HepG2 (cell line): ENCODE results near the gene CDX1. TPM values are rescaled to one million over a fixed set of nuclear protein-coding genes. Genes with fewer than 3 reads are reported as not detected.

Experiments
- ATAC-seq: fragments of 200-7000 bp; cut with Tn5 transposase; 3 replicates; pipeline ENCODE4 v1.9.1; 2020; ENCODE audit warnings: mild to moderate bottlenecking, moderate library complexity
- BruUV-seq: library from RNA; stranded (reverse); fragments of 400-500 nt; replicated peaks from 2 replicates; lab custom pipeline; 2021; lab: Mats Ljungman, UMichigan
- CTCF ChIA-PET: fragments of 300-600 bp; formaldehyde crosslinking; extraction: SDS; loops from one replicate; lab custom pipeline; 2021; ENCODE audit warnings: low total read pairs, inconsistent platforms, low intra/inter-chr PET ratio; lab: Yijun Ruan, JAX
- POLR2A ChIA-PET: fragments of 350-600 bp; sonication (Branson Sonifier 250); formaldehyde crosslinking; loops from one replicate; lab custom pipeline; 2020; ENCODE audit warnings: antibody characterized with exemption, inconsistent platforms; lab: Yijun Ruan, JAX
- DNase-seq: peaks from one replicate; pipeline ENCODE4 v3.0.0-alpha.2; 2015; ENCODE audit warnings: low spot score
- FAIRE-seq: peaks from 3 replicates; lab custom pipeline; 2011; peaks lifted over from hg19 to GRCh38; lab: Jason Lieb, UNC
- H2AFZ ChIP-seq: one replicate; pipeline ENCODE4 v1.6.1; 2011; ENCODE audit warnings: low read length, inconsistent platforms
- H3K27ac ChIP-seq: fragments of 300-600 bp; 3 replicates; pipeline ENCODE4 v1.8.0; 2011; ENCODE audit warnings: mixed run types, mild to moderate bottlenecking, mixed read lengths, low read length, inconsistent platforms; ENCODE audit not compliant: insufficient read depth; ENCODE audit errors: extremely low read length
- H3K27me3 ChIP-seq, 2 experiments: fragments of 200-600 bp in 1 of 2; 2 replicates in 1 of 2; 3 replicates in 1 of 2; pipeline versions ENCODE4 v1.6.0 to v1.8.0; 2011; ENCODE audit warnings: low read length in 2 of 2, mild to moderate bottlenecking in 2 of 2, moderate library complexity in 2 of 2, inconsistent platforms in 1 of 2; ENCODE audit not compliant: insufficient read depth in 2 of 2, control insufficient read depth in 1 of 2
- H3K36me3 ChIP-seq, 2 experiments: fragments of 200-600 bp in 1 of 2; replicated peaks in 1 of 2; 2 replicates in 1 of 2; 3 replicates in 1 of 2; pipeline versions ENCODE4 v1.5.1 to v1.8.0; 2011; ENCODE audit warnings: low read length in 2 of 2, inconsistent platforms in 1 of 2; ENCODE audit not compliant: insufficient read depth in 2 of 2, control insufficient read depth in 1 of 2
- H3K4me1 ChIP-seq: 2 replicates; pipeline ENCODE4 v1.5.1; 2012; ENCODE audit warnings: low read length, inconsistent platforms; ENCODE audit not compliant: insufficient read depth
- H3K4me2 ChIP-seq: 2 replicates; pipeline ENCODE4 v1.6.0; 2011; ENCODE audit warnings: low read depth, low read length, inconsistent platforms
- H3K4me3 ChIP-seq, 3 experiments: fragments of 200-600 bp in 1 of 3; sonication (generic), shearing (Covaris generic) in 1 of 3; replicated peaks in 1 of 3; 2 replicates each; pipeline ENCODE4 v1.5.1; 2011 to 2016; ENCODE audit warnings: low read length in 3 of 3, inconsistent platforms in 2 of 3, low read depth in 2 of 3, mild to moderate bottlenecking in 2 of 3, control low read depth in 1 of 3, mixed read lengths in 1 of 3; ENCODE audit not compliant: insufficient read depth in 1 of 3
- H3K79me2 ChIP-seq: one replicate; pipeline ENCODE4 v1.6.1; 2011; ENCODE audit warnings: low read length, inconsistent platforms; ENCODE audit not compliant: insufficient read depth
- H3K9ac ChIP-seq: 2 replicates; pipeline ENCODE4 v1.6.0; 2011; ENCODE audit warnings: mild to moderate bottlenecking, low read depth, low read length, inconsistent platforms; ENCODE audit not compliant: insufficient read depth
- H3K9me3 ChIP-seq: 2 replicates; pipeline ENCODE4 v1.5.1; 2012; ENCODE audit warnings: mild to moderate bottlenecking, low read length
- H4K20me1 ChIP-seq: 2 replicates; pipeline ENCODE4 v1.6.0; 2011; ENCODE audit warnings: inconsistent platforms, mild to moderate bottlenecking, low read length, moderate library complexity; ENCODE audit not compliant: insufficient read depth
- ATRX ChIP-seq: sonication (generic); formaldehyde crosslinking; IDR thresholded peaks from 2 replicates; pipeline ENCODE4 v1.4.0; 2020; ENCODE audit warnings: missing genetic modification reagents, borderline replicate concordance
- DR1 ChIP-seq: sonication (generic); formaldehyde crosslinking; IDR thresholded peaks from 2 replicates; pipeline ENCODE4 v1.8.0; 2021; ENCODE audit warnings: mild to moderate bottlenecking, missing genetic modification reagents, inconsistent platforms
- ETV5 ChIP-seq: IDR thresholded peaks from 2 replicates; pipeline ENCODE4 v1.6.1; 2018; ENCODE audit warnings: missing biosample characterization, missing genetic modification reagents, inconsistent platforms, borderline replicate concordance
- HHEX ChIP-seq: IDR thresholded peaks from 2 replicates; pipeline ENCODE4 v1.6.1; 2016; ENCODE audit warnings: control low read depth
- HNRNPK ChIP-seq: fragments of 200-400 bp; formaldehyde crosslinking; IDR thresholded peaks from 2 replicates; pipeline ENCODE4 v1.6.1; 2018; ENCODE audit warnings: low read length, low read depth, moderate library complexity, mild to moderate bottlenecking; ENCODE audit not compliant: poor library complexity, severe bottlenecking
- RNF2 ChIP-seq: fragments of 450-650 bp; conservative IDR thresholded peaks from 2 replicates; pipeline ENCODE4 v1.6.1; 2016; ENCODE audit warnings: low read depth
- TAF15 ChIP-seq: fragments of 200-400 bp; formaldehyde crosslinking; IDR thresholded peaks from one replicate; pipeline ENCODE4 v1.6.1; 2018; ENCODE audit warnings: mild to moderate bottlenecking, low read depth, low read length; ENCODE audit not compliant: poor library complexity, severe bottlenecking
- TBP ChIP-seq: sonication (generic); formaldehyde crosslinking; IDR thresholded peaks from 2 replicates; pipeline ENCODE4 v1.5.0; 2020; ENCODE audit warnings: missing genetic modification reagents
- WIZ ChIP-seq: sonication (generic); formaldehyde crosslinking; IDR thresholded peaks from 2 replicates; pipeline ENCODE4 v1.5.1; 2020; ENCODE audit warnings: mild to moderate bottlenecking, missing genetic modification reagents
- ZMAT3 ChIP-seq: sonication (generic); formaldehyde crosslinking; conservative IDR thresholded peaks from 2 replicates; pipeline ENCODE4 v1.7.0; 2021; ENCODE audit warnings: missing genetic modification reagents
- ZNF17 ChIP-seq: sonication (generic); formaldehyde crosslinking; IDR thresholded peaks from 2 replicates; pipeline ENCODE4 v1.5.0; 2020; ENCODE audit warnings: mild to moderate bottlenecking, missing genetic modification reagents
- ZNF224 ChIP-seq: sonication (generic); formaldehyde crosslinking; IDR thresholded peaks from 2 replicates; pipeline ENCODE4 v1.5.0; 2020; ENCODE audit warnings: mild to moderate bottlenecking, missing genetic modification reagents
- ZNF430 ChIP-seq: sonication (generic); formaldehyde crosslinking; IDR thresholded peaks from 2 replicates; pipeline ENCODE4 v1.9.0; 2021; ENCODE audit warnings: mild to moderate bottlenecking, missing genetic modification reagents
- WGBS: methylation state at CpG from one replicate; pipeline ENCODE4 v1.1.6; 2017; ENCODE audit warnings: low lambda C conversion rate; 5-methylcytosine and 5-hydroxymethylcytosine counted together
- in situ Hi-C: cut with HindIII; loops from 2 replicates; pipeline ENCODE4 v1.10.0; 2017; ENCODE audit warnings: low pct_unique_long_range_greater_than_20kb; ENCODE audit not compliant: extremely low pct_ligation_motif_present
- intact Hi-C: fragments of 100-400 bp; cut with micrococcal nuclease; formaldehyde crosslinking; loops from one replicate; pipeline ENCODE4 v1.10.0; 2022; ENCODE audit not compliant: unreplicated experiment
- polyA plus RNA-seq, 8 experiments: library from polyadenylated mRNA; depleted of rRNA in 3 of 8; stranded (reverse) in 7 of 8; unstranded in 1 of 8; fragments of >200 nt; fragmentation: Illumina TruSeq in 4 of 8; extraction: Trizol in 4 of 8; gene quantifications; 2 replicates each; pipeline versions ENCODE4 v1.2.1 to v1.2.3, GENCODE V29; 2011 to 2016; ENCODE audit warnings: low read depth in 4 of 8, missing spikeins in 1 of 8, mixed read lengths in 1 of 8; ENCODE audit not compliant: insufficient read depth in 1 of 8
- total RNA-seq, 5 experiments: library from RNA; depleted of rRNA; stranded (reverse); fragments of >200 nt; fragmentation: Illumina TruSeq; extraction: Trizol; gene quantifications; 2 replicates each; pipeline ENCODE4 v1.2.3, GENCODE V29; 2016; ENCODE audit warnings: low read depth in 1 of 5
- TF ChIP-seq, protein P1 (sequence below), 2 experiments: sonication (generic) in 1 of 2; formaldehyde crosslinking in 1 of 2; IDR thresholded peaks; 2 replicates each; pipeline versions ENCODE4 v1.6.1 to v1.9.0; 2014 to 2022; ENCODE audit warnings: antibody characterized with exemption in 1 of 2, borderline replicate concordance in 1 of 2, inconsistent platforms in 1 of 2, low read depth in 1 of 2, missing genetic modification reagents in 1 of 2
- TF ChIP-seq, protein P2 (sequence below): sonication (generic); formaldehyde crosslinking; IDR thresholded peaks from 2 replicates; pipeline ENCODE4 v1.4.0; 2020; ENCODE audit warnings: missing genetic modification reagents

The CDX1 gene
- total and polyA plus RNA-seq, 2 of the 13 experiments (the other 11 are each of a cell fraction or from before 2014, with no cell fraction given) = not detected

DNA sequence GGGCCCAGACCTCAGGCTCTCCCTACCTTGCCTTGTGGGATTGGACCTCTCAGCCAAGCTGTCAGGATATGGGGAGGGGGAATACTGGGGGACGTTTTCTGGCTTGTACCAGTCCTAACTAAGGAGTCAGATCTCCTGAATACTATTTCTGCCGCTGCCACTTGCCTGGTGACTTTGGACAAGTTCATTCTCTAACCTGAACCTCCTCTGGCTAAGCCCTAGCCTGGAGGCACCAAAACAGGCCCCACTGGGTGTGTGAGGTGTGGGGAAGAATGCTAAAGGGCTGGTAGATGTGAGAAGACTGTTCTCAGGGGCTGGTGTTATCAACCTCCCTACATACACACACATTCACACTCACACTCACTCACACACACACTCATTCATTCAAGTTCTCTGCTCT is 24.4 kb downstream of the CDX1 start:
- in situ Hi-C loops (no loop called here), intact Hi-C loops (no loop called here)
- H3K4me3 ChIP-seq = no peak overlapping the region
- no peaks in the 10 kb centered on the region for H4K20me1 ChIP-seq
- H3K27ac ChIP-seq = no peak overlapping the region
- CTCF ChIA-PET = no interaction called here
- WGBS = 40% methylated on average over 2 of the region's 2 CpGs
- peaks cover 0 to 30% of the 10 kb centered on the region in 2 experiments for H3K27me3 ChIP-seq
- no peaks in the 10 kb centered on the region for H3K9me3 ChIP-seq
- H3K4me2 ChIP-seq = no peak overlapping the region
- H3K79me2 ChIP-seq = no peaks in the 10 kb centered on the region
- DNase-seq (no peak), ATAC-seq (no peak), FAIRE-seq (no peak)
- H2AFZ ChIP-seq = no peak overlapping the region
- POLR2A ChIA-PET = no interaction called here
- peaks cover 11% of the 10 kb centered on the region for H3K4me1 ChIP-seq
- no peak overlapping the region for H3K9ac ChIP-seq
- H3K36me3 ChIP-seq = no peaks in the 10 kb centered on the region
- no TSS peak for BruUV-seq
- TF ChIP-seq, protein P1, sequence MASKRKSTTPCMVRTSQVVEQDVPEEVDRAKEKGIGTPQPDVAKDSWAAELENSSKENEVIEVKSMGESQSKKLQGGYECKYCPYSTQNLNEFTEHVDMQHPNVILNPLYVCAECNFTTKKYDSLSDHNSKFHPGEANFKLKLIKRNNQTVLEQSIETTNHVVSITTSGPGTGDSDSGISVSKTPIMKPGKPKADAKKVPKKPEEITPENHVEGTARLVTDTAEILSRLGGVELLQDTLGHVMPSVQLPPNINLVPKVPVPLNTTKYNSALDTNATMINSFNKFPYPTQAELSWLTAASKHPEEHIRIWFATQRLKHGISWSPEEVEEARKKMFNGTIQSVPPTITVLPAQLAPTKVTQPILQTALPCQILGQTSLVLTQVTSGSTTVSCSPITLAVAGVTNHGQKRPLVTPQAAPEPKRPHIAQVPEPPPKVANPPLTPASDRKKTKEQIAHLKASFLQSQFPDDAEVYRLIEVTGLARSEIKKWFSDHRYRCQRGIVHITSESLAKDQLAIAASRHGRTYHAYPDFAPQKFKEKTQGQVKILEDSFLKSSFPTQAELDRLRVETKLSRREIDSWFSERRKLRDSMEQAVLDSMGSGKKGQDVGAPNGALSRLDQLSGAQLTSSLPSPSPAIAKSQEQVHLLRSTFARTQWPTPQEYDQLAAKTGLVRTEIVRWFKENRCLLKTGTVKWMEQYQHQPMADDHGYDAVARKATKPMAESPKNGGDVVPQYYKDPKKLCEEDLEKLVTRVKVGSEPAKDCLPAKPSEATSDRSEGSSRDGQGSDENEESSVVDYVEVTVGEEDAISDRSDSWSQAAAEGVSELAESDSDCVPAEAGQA (IDR thresholded peaks at IDR 0.05; ENCODE audit: low read depth) = no peak
- TF ChIP-seq, protein P1 (CRISPR knock-in tag; IDR thresholded peaks at IDR 0.05; ENCODE audit: borderline replicate concordance) = no peak
- TF ChIP-seq DR1 (CRISPR knock-in tag) = no peak
- no peak for TF ChIP-seq TAF15
- no peak for TF ChIP-seq WIZ
- no peak for TF ChIP-seq ZNF17
- no peak for TF ChIP-seq RNF2
- no peak for TF ChIP-seq ATRX
- no peak for TF ChIP-seq ZMAT3
- TF ChIP-seq TBP (CRISPR knock-in tag) = no peak
- TF ChIP-seq, protein P2, sequence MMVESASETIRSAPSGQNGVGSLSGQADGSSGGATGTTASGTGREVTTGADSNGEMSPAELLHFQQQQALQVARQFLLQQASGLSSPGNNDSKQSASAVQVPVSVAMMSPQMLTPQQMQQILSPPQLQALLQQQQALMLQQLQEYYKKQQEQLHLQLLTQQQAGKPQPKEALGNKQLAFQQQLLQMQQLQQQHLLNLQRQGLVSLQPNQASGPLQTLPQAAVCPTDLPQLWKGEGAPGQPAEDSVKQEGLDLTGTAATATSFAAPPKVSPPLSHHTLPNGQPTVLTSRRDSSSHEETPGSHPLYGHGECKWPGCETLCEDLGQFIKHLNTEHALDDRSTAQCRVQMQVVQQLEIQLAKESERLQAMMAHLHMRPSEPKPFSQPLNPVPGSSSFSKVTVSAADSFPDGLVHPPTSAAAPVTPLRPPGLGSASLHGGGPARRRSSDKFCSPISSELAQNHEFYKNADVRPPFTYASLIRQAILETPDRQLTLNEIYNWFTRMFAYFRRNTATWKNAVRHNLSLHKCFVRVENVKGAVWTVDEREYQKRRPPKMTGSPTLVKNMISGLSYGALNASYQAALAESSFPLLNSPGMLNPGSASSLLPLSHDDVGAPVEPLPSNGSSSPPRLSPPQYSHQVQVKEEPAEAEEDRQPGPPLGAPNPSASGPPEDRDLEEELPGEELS (CRISPR knock-in tag) = no peak
- no peak for TF ChIP-seq ZNF430 (CRISPR knock-in tag)
- no peak for TF ChIP-seq HNRNPK
- TF ChIP-seq ETV5 = no peak
- TF ChIP-seq ZNF224 = no peak
- no peak for TF ChIP-seq HHEX (CRISPR knock-in tag)
